Upper lobe of left lung (tissue), 6 donors: ENCODE results near the gene ATP8B1. TPM values are rescaled to one million over a fixed set of nuclear protein-coding genes. Genes with fewer than 3 reads are reported as not detected.

Experiments
- ATAC-seq, 2 donors: fragments of 200-7000 bp; cut with Tn5 transposase; one replicate each; pipeline ENCODE4 v1.9.1; 2022; ENCODE audit warnings: mild to moderate bottlenecking in 2 of 2, moderate library complexity in 2 of 2; ENCODE audit not compliant: low FRiP score in 2 of 2
- DNase-seq, 2 donors: peaks; one replicate each; pipeline ENCODE4 v3.0.0-alpha.2; 2019 to 2020
- H3K27ac ChIP-seq, 4 donors: fragments of 200-600 bp; sonication (generic); one replicate each; pipeline ENCODE4 v1.5.1; 2016 to 2019
- H3K27me3 ChIP-seq, 4 donors: fragments of 200-600 bp; sonication (generic); one replicate each; pipeline ENCODE4 v1.5.1; 2017 to 2019
- H3K36me3 ChIP-seq, 4 donors: fragments of 200-600 bp; sonication (generic); one replicate each; pipeline ENCODE4 v1.5.1; 2016 to 2019
- H3K4me1 ChIP-seq, 4 donors: fragments of 200-600 bp; sonication (generic); one replicate each; pipeline ENCODE4 v1.5.1; 2018 to 2019
- H3K4me3 ChIP-seq, 4 donors: fragments of 200-600 bp; sonication (generic); one replicate each; pipeline ENCODE4 v1.5.1; 2017 to 2019; ENCODE audit warnings: mild to moderate bottlenecking in 2 of 4, moderate library complexity in 1 of 4
- H3K9me3 ChIP-seq, 4 donors: fragments of 200-600 bp; sonication (generic); one replicate each; pipeline ENCODE4 v1.5.1; 2018 to 2019
- EP300 ChIP-seq, 4 donors: sonication (generic); formaldehyde crosslinking; IDR thresholded peaks; one replicate each; pipeline ENCODE4 v1.5.1; 2017; ENCODE audit warnings: antibody characterized with exemption in 4 of 4, control low read depth in 2 of 4
- POLR2A ChIP-seq, 4 donors: fragments of 450-650 bp; IDR thresholded peaks; one replicate each; pipeline ENCODE4 v1.5.1; 2016 to 2017; ENCODE audit warnings: antibody characterized with exemption in 4 of 4, mild to moderate bottlenecking in 2 of 4
- POLR2AphosphoS5 ChIP-seq, 2 donors: sonication (generic); formaldehyde crosslinking; IDR thresholded peaks; one replicate each; pipeline ENCODE4 v1.5.1; 2017; ENCODE audit warnings: antibody characterized with exemption in 2 of 2
- WGBS, 2 donors: methylation state at CpG; one replicate each; pipeline ENCODE4 v1.1.5; 2017 to 2018; 5-methylcytosine and 5-hydroxymethylcytosine counted together
- total RNA-seq, 6 donors: library from RNA; depleted of rRNA in 4 of 6; stranded (reverse); fragments of >200 nt in 4 of 6; gene quantifications; one replicate each; pipeline versions ENCODE4 v1.1.0 to v1.2.1, GENCODE V29; 2016 to 2021
- TF ChIP-seq, protein P1 (sequence below), 6 experiments: fragments of 450-650 bp in 4 of 6; fragments of 200-600 bp in 2 of 6; sonication (generic) in 2 of 6; IDR thresholded peaks; one replicate each; pipeline ENCODE4 v1.5.1; 2016 to 2019; ENCODE audit warnings: antibody characterized with exemption in 6 of 6
- donor health status: DM: no; HTN: no; CAD: no; lungs with moderate emphysema.
- donor health status: DM: no; HTN: yes; CAD: no; lungs with severe emphysema.

ATP8B1 gene
- total RNA-seq, 6 donors from 2014 or later = 19.6 to 36.5 (median 26.0) TPM

DNA sequence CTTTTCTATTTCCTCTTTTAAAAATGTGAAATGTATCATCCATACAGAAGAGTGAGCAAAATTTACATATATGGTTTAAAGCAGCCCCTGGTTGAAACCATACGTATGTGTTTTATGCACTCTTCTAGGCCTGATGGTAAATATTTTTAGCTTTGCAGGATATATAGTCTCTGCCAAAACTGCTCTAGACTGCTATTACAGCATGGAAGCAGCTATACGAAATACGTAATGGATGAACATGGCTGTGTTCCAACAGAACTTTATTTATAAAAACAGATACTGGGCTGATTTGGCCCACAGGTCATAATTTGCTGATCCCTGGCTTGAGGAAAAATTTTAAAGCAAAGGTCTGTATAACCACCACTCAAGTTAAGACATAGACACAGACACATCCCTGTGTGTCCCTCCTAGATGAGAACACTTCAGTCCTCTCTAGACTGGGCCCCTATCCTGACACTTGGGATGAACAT is 42.5 kb upstream of the ATP8B1 start:
- DNase-seq = no peak
- H3K27ac ChIP-seq = no peak overlapping the region
- H3K4me1 ChIP-seq = no peaks in the 10 kb centered on the region
- 90 to 91% methylated on average over 3 of the region's 3 CpGs for whole genome bisulfite sequencing, 2 donors
- H3K27me3 ChIP-seq = no peaks in the 10 kb centered on the region
- TF ChIP-seq, protein P1, sequence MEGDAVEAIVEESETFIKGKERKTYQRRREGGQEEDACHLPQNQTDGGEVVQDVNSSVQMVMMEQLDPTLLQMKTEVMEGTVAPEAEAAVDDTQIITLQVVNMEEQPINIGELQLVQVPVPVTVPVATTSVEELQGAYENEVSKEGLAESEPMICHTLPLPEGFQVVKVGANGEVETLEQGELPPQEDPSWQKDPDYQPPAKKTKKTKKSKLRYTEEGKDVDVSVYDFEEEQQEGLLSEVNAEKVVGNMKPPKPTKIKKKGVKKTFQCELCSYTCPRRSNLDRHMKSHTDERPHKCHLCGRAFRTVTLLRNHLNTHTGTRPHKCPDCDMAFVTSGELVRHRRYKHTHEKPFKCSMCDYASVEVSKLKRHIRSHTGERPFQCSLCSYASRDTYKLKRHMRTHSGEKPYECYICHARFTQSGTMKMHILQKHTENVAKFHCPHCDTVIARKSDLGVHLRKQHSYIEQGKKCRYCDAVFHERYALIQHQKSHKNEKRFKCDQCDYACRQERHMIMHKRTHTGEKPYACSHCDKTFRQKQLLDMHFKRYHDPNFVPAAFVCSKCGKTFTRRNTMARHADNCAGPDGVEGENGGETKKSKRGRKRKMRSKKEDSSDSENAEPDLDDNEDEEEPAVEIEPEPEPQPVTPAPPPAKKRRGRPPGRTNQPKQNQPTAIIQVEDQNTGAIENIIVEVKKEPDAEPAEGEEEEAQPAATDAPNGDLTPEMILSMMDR (IDR thresholded peaks at IDR 0.05) = no peak
- no peak for TF ChIP-seq POLR2AphosphoS5 (IDR thresholded peaks at IDR 0.05)
- no peak for TF ChIP-seq POLR2A (IDR thresholded peaks at IDR 0.05)
- TF ChIP-seq EP300 (IDR thresholded peaks at IDR 0.05) = no peak
- H3K4me3 ChIP-seq = no peak overlapping the region
- no peak for ATAC-seq
- H3K9me3 ChIP-seq = no peaks in the 10 kb centered on the region
- H3K36me3 ChIP-seq = no peaks in the 10 kb centered on the region

DNA sequence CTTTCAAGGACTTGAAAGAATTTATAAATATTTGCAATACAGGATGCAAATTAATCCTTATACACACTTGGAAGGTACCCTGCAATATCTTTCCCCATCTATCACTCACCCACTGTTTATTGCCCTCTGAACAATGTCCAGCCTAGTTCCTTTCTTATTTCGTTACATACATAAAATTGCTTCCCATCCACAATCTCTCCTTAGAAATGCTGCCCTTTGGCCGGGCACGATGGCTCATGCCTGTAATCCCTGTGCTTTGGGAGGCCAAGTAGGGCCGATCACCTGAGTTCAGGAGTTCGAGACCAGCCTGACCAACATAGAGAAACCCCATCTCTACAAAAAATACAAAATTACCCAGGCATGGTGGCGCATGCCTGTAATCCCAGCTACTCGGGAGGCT is 41.2 kb upstream of the ATP8B1 start:
- 92 to 95% methylated on average over 7 of the region's 7 CpGs for WGBS, 2 donors
- no peak for DNase-seq
- TF ChIP-seq POLR2A (IDR thresholded peaks at IDR 0.05) (no peak), POLR2AphosphoS5 (IDR thresholded peaks at IDR 0.05) (no peak), EP300 (IDR thresholded peaks at IDR 0.05) (no peak)
- TF ChIP-seq, protein P1 (IDR thresholded peaks at IDR 0.05) = no peak
- no peaks in the 10 kb centered on the region for H3K9me3 ChIP-seq
- no peaks in the 10 kb centered on the region for H3K27me3 ChIP-seq
- H3K27ac ChIP-seq = no peak overlapping the region
- no peak for ATAC-seq
- H3K4me3 ChIP-seq = no peak overlapping the region
- H3K4me1 ChIP-seq = no peaks in the 10 kb centered on the region
- H3K36me3 ChIP-seq = no peaks in the 10 kb centered on the region

DNA sequence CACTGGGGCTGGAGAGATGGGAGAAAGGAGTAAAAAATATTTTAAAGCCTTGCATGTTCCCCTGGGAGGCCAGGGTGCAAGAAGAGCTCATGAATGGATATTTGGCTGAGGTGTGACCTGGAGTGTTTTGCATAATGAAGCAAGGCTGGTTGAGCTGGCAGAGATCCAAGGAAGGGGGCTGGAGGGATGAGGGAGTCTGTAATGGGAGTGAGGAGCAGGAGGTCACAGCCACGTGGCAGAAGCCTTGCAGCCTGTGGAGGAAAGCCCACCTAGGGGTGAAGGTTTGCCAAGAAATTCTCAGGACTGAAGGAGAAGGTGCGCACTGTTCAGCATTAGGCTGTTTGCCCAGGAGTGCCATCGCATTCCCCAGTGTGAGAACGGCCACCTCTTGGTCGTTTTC is 40.3 kb upstream of the ATP8B1 start:
- H3K4me1 ChIP-seq = no peaks in the 10 kb centered on the region
- no peaks in the 10 kb centered on the region for H3K9me3 ChIP-seq
- DNase-seq = no peak
- no peak for ATAC-seq
- no peaks in the 10 kb centered on the region for H3K36me3 ChIP-seq
- TF ChIP-seq, protein P1 (IDR thresholded peaks at IDR 0.05) = no peak
- no peak for TF ChIP-seq POLR2A (IDR thresholded peaks at IDR 0.05)
- TF ChIP-seq EP300 (IDR thresholded peaks at IDR 0.05) = no peak
- no peak for TF ChIP-seq POLR2AphosphoS5 (IDR thresholded peaks at IDR 0.05)
- WGBS, 2 donors = 75 to 78% methylated on average over 5 of the region's 5 CpGs
- no peaks in the 10 kb centered on the region for H3K27me3 ChIP-seq
- no peak overlapping the region for H3K27ac ChIP-seq
- H3K4me3 ChIP-seq = no peak overlapping the region

DNA sequence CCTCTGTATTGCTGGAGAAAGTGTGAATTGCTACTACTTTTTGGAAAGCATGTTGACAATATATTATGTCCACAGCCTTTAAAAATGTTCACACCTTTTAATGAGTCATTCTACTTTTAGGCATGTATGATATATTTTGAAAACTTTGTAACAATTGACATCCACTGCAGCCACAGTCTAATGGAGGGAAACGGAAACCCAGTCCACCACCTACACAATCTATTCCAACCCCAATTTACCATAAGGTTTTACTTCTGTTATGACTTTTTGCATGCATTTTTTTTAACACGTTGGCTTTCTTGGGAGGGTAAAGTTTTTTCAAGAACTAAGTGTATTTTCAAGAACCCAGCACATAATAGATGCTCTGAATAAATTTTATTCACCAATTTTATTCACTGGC is 38.5 kb upstream of the ATP8B1 start:
- Histone ChIP-seq H3K36me3 (no peaks in the 10 kb centered on the region), H3K9me3 (no peaks in the 10 kb centered on the region), H3K4me1 (no peaks in the 10 kb centered on the region), H3K27ac (no peak overlapping the region), H3K4me3 (no peak overlapping the region), H3K27me3 (no peaks in the 10 kb centered on the region)
- DNase-seq (no peak), ATAC-seq (no peak)
- 76 to 83% methylated on average over 2 of the region's 2 CpGs for WGBS, 2 donors
- no peak for TF ChIP-seq POLR2AphosphoS5 (IDR thresholded peaks at IDR 0.05)
- no peak for TF ChIP-seq EP300 (IDR thresholded peaks at IDR 0.05)
- TF ChIP-seq, protein P1 (IDR thresholded peaks at IDR 0.05) = no peak
- no peak for TF ChIP-seq POLR2A (IDR thresholded peaks at IDR 0.05)

DNA sequence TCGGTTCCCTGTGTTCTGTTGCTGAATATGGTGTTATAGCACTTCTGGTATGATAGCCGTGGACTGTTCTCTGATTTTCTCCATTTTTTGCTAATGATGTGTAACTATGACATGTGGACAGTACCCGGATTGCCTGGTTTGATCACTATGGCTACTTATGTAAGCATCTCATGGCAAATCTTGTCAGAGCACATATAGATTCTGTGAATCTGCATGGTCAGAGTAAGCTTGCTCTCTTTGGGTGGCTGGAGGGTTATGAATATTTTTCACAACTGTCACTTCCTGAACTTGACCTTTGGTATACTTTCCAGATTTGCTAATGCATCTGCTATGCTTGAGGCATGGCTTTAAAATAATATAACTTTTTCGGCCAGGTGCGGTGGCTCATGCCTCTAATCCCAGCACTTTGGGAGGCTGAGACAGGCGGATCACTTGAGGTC is 36.8 kb upstream of the ATP8B1 start:
- DNase-seq (no peak), ATAC-seq (no peak)
- WGBS, 2 donors = 85 to 89% methylated on average over 5 to 6 of the region's 6 CpGs
- no peaks in the 10 kb centered on the region for H3K36me3 ChIP-seq
- no peak for TF ChIP-seq EP300 (IDR thresholded peaks at IDR 0.05)
- no peak for TF ChIP-seq POLR2A (IDR thresholded peaks at IDR 0.05)
- TF ChIP-seq, protein P1 (IDR thresholded peaks at IDR 0.05) = no peak
- TF ChIP-seq POLR2AphosphoS5 (IDR thresholded peaks at IDR 0.05) = no peak
- no peaks in the 10 kb centered on the region for H3K4me1 ChIP-seq
- H3K27me3 ChIP-seq = no peaks in the 10 kb centered on the region
- no peak overlapping the region for H3K4me3 ChIP-seq
- no peaks in the 10 kb centered on the region for H3K9me3 ChIP-seq
- no peak overlapping the region for H3K27ac ChIP-seq
